Activated CD4-positive, alpha-beta T cell treated with anti-CD3 and anti-CD28 coated beads, Interleukin-2, amount 50 U/mL, for 1 hour (primary cell): ENCODE measurements around the gene CELF5.
"Not testable (repeated sequence)": the region's sequence is repeated elsewhere in the genome, so short reads cannot be mapped to it uniquely, and the experiment has no call there.

Experiments used
- DNase-seq: peaks from one replicate; pipeline ENCODE4 v3.0.0-alpha.2; 2020

Gene CELF5

GRCh38 chr19:3276341-3276799 is 51.9 kb downstream of the CELF5 start:
- peak; percentile 54 for DNase-seq

- no peak for DNase-seq
These were observed 53.2 kb downstream of the CELF5 start for GRCh38 chr19:3277649-3278048.

DNA sequence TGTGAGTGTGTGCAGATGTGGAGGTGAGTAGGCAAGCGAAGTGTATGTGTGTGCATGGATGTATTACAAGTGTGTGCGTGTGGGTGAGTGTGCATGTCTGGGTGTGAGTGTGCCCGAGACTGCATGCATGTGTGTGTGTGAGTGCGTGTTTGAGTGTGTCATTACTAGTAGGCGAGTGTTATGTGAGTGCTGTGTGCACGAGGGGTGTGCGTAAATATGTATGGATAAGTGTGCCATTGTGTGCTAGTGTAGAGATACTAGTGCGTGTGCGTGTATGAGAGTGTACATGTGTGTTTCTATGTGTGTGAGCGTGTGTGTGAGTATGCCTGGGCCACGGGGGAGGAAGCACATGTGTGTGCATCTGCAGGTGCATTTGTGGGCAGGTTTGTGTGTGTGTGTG is 53.8 kb downstream of the CELF5 start:
- DNase-seq: no peak

- DNase-seq: no peak
These were observed 54.3 kb downstream of the CELF5 start for GRCh38 chr19:3278749-3279148.

- DNase-seq: no peak
These were observed 54.8 kb downstream of the CELF5 start for GRCh38 chr19:3279306-3279705.

DNA sequence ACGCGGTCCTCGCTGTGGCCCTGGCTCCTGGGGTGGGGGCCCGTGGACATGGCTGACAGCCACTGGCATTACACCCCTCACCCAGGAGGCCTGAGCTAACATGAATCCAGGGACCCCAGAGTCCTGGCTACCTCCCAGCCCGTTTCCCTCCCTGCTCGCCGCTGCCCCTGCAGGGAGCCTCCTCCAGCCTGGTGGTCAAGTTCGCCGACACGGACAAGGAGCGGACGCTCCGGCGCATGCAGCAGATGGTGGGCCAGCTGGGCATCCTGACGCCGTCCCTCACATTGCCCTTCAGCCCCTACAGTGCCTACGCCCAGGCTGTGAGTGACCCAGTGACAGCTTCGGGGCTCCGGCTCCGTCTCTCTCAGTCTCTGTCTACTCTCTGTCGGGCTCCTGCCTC is 56.6 kb downstream of the CELF5 start:
- no peak for DNase-seq

DNA sequence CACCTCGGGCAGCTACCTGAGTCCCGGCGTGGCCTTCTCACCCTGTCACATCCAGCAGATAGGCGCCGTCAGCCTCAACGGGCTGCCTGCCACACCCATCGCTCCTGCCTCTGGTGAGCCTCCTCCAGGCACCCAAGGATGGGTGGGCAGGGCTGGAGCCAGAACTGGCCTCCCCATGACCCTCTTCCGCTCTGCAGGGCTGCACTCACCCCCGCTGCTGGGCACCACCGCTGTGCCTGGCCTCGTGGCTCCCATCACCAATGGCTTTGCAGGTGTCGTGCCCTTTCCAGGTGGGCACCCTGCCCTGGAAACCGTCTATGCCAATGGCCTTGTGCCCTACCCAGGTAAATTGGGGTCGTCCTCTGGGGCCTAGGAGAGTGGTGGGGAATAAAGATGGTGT is 57.7 kb downstream of the CELF5 start:
- DNase-seq: no peak

DNA sequence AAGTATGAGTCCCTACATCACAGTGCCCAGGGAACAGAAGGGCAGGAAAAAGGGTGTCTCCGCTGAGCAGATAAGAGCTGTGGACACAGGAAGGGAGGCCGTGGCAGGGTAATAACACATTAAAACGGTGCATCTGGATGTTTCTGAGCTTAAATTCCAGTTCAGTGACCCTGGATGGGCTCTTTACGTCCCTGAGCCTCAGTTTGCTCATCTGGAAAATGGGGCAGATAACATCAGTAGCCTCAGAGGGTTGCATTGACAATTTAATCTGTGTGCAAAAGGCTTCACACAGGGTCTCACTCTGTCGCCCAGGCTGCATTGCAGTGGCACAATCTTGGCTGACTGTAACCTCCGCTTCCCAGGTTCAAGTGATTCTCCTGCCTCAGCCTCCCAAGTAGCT is 58.1 kb downstream of the CELF5 start:
- no peak for DNase-seq

GRCh38 chr19:3283246-3283751 is 58.8 kb downstream of the CELF5 start:
- no peak for DNase-seq

DNA sequence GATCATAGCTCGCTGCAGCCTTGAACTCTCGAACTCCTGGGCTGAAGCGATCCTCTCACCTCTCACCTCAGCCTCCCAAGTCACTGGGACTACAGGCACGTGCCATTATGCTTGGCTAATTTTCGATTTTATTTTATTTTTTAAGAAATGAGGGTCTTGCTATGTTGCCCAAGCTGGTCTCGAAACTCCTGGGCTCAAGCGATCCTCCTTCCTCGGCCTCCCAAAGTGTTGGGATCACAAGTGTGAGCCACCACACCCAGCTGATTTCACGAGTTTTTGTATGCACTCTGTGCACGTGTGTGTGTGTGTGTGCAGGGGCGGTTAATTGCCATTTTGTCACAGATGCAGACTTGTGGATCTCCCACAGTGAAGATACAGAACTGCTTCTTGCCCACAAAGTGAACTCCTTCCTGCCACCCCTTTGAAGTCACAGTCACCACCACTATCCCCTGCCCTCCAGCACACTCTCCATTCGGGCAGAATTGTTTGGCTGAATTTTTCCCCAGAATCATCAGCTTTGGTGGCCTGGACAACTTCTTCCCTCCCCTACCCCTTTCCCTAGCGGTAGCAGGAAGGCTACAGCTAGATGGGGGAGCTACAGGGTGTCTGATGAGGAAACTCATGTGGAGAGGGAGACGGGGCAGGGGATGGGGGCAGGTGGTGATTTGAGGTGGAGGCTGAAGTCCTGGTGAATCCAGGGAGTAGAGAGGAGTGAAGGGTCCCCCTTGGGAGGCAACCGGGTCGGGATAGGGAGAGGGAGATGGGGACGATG is 59.6 kb downstream of the CELF5 start:
- DNase-seq: no peak

DNA sequence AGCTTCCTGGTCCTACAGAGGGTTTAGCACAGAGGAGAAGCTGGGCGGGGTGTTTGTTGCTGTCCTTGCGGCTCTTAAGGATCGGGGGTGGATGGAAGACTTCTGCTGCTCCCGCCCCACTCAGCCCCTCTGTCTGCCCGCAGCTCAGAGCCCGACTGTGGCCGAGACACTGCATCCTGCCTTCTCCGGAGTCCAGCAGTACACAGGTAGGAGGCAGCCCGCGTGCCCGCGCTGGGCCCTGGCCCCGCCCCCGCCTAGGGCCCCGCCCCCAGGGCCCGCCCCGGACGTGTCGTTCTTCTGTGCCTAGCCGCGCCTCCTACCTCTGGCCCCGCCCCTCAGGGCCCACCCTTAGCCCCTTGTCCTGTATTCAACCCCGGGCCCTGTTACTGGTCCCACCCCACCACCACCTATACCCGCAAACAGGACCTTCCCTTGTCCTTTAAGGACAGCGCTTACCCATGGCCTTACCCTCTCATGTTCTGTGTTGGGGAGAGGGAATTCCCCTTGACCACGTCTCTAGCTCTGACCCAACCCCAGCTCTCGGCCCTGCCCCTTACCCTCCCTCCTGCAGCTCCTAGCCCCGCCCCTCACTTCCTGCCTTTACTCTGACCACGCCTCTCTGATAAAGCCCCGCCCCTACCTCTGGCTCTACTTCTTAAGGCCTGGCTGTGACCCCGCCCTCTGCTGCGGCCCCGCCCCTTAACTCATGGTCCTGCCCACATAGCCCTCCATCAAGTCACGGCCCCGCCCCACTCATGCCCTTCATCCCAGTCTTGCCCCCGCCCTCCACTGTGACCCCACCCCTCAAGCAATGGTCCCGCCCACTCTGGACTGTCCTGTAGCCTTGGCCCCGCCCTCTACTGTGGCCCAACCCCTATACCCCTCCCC is 60.5 kb downstream of the CELF5 start:
- peak; percentile 68 for DNase-seq

GRCh38 chr19:3285647-3286176 is 61.3 kb downstream of the CELF5 start:
- DNase-seq: peak; percentile 60

DNA sequence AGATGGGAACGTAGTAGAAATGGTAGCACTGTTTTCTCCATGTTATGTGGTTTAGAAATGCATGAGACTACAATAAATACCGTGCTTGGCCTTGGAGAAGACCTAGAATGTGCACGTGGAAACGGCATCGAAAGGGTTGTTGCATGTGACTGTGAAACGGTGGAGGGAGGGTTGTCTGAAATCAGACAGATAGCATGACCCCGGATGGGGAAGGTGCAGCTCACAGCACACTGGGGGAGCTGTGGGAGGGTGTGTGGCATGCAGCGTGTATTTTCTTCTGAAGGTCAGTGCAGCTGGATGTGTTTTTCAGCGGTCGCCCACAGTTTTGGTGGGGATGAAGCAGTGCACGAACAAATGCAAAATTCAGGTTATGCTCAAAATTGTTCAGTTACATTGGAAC is 63.4 kb downstream of the CELF5 start:
- DNase-seq: no peak

- DNase-seq: not testable (repeated sequence)
These were observed 64.0 kb downstream of the CELF5 start for GRCh38 chr19:3288437-3288836.

- no peak for DNase-seq
These were observed 65.6 kb downstream of the CELF5 start for GRCh38 chr19:3289971-3290569.

DNA sequence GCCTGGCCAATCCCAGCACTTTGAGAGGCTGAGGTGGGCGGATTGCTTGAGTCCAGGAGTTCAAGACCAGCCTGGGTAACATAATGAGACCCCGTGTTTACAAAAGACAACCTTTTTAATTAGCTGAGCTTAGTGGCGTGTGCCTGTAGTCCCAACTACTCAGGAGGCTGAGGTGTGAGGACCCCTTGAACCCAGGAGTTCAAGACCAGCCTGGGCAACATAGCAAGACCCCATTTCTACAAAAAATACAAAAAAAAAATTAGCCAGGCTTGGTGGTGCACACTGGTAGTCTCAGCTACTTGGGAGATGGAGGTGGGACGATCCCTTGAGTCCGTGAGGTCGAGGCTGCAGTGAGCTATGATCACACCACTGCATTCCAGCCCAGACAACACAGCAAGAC is 66.4 kb downstream of the CELF5 start:
- DNase-seq: not testable (repeated sequence)

DNA sequence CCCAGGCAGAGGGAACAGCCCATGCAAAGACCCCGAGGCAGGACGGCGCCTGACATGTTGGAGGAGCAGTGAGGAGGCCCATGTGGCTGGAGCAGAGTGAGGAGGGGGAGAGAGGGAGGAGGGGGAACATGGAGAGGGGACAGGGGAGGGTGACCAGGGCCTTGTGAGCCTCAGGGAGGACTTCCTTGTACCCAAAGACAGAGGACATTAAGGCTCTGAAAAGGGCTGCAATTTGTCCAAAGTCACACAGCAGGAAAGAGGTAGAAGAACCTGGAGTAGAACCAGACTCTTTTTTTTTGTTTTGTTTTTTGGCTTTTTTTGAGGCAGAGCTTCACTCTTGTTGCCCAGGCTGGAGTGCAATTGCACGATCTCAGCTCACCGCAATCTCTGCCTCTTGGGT is 67.2 kb downstream of the CELF5 start:
- no peak for DNase-seq

DNA sequence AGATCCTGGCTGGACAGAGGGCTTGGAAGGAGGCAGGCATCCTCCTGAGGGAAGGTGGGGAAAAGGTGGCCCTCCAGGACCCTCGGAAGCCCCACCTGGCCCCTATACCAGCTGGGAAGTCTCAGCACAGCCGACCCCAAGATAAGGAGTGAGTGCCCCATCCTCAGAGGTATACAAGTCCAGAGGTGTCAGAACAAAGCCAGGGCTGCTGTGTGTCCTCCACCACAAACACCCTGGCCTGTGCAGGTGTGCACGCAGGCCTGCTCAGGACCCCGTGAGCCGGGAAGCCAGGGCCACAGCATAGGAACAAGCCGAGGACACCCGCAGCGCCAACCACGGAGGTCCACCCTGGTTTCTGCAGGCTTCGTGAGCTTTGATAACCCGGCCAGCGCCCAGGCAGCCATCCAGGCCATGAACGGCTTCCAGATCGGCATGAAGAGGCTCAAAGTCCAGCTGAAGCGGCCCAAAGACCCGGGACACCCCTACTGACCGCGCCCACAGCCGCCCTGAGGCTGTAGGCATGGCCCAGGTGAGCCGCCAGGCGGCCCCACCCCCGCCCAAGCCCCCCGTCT is 68.6 kb downstream of the CELF5 start:
- no peak for DNase-seq

DNA sequence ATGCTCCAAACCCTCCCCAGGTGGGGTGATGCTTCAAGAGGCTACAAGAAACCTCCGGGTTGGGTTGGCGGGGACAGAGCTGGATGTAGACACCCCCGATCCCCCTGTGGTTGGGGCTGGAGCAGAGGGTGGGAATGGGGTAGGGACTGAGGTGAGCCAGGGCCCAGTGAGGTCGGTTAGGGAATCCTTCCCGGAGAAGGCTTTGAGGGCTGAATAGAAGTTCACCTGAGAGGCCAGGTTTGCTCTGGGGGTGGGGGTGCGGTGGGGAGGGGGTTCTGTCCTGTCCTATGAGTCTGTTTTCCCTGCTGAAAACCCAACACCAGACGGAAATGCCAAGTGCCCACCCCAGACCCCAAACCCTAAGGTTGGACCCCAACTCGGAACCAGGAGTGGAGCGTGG is 69.1 kb downstream of the CELF5 start:
- no peak for DNase-seq

DNA sequence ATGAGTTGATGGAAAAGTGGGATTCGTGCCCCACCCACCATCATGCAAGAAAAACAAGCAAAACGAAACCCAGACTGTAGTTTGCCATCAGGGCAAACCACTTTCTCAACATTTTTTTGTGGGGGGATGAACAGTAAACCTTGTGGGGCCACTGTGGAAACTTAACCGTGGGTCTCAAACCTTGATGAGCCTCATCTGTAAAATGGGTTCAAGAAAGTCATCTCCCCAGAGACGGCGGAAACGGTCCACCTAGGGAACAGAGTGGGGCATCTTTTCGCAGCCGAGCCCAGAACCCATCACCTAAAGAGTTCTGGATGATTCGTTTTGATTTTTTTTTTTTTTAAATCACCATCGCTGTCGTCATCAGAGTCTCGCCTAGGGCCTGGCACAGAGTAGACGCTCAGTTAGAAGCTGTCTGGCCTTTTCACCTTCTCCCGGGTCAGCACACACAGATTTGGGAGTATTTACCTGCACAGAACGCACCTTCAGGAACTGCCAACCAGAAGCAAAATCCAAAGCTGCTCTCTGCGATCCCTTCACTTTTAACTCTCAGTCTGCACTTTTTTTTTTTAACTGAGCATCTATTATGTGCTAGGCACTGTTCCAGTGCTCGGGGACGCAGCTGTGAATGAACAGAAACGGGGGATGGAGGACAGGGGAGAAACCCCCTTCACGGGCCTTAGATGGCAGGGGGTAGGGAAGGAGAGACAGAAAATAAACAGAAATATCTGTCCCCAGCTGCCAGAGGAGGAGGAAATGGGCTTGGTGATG is 69.8 kb downstream of the CELF5 start:
- no peak for DNase-seq

DNA sequence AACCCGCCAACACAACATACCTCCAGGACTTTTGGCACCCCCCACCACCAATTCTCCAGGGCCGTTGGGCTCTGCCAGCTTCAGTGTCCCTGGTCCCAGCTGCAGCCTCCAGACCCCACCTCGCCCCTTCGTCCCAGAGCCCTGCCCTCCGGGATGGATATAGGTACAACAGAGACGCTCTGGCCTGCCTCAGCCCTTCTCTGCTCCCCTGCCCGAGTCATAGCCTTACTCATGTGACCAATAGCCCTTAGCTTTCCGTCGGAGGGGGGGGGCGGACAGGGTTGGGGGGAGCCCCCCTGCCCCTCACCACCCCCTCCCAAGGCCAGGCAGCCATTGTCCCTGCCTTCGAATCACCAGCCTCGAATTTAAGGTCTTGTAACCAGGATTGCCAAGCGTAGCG is 71.1 kb downstream of the CELF5 start:
- DNase-seq: no peak

DNA sequence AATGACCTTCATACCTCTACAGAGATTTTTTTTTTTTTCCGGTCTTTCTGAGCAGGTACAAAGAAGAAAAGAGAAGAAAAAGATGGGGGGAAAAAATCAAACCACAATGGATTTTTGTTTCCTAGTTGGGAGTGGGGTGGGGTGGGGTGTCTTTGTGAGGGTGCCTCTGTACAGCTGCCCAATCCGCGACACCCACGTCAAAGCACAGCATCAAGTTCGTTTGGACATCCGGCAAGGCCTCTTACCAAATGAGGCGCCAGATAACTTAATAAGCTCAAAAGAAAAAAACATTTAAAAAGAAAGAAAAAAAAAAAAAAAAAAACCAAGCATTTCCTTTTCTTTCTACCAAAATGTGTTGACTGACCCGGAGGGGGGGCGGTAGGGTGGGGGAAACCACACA is 71.6 kb downstream of the CELF5 start:
- no peak for DNase-seq
